ENCODE data around the gene MCTP1.

GRCh38 chr5:94692581-94692980 is 592.3 kb downstream of the MCTP1 start:
- TF ChIP-seq GATA2 (IDR thresholded peaks at IDR 0.05; ENCODE audit: low read depth, low read length) (no peak), GATA3 (IDR thresholded peaks at IDR 0.05; ENCODE audit: low read depth, low read length) (no peak)
